ENCODE data around the gene ITGA5. TPM values are rescaled to one million over a fixed set of nuclear protein-coding genes. Genes with fewer than 3 reads are reported as not detected.
A peak's percentile ranks its signal among the peaks of the same experiment; 100 is the strongest.

ITGA5 gene
- total RNA-seq, 1 experiment from 2014 or later, result 49.1 TPM

DNA sequence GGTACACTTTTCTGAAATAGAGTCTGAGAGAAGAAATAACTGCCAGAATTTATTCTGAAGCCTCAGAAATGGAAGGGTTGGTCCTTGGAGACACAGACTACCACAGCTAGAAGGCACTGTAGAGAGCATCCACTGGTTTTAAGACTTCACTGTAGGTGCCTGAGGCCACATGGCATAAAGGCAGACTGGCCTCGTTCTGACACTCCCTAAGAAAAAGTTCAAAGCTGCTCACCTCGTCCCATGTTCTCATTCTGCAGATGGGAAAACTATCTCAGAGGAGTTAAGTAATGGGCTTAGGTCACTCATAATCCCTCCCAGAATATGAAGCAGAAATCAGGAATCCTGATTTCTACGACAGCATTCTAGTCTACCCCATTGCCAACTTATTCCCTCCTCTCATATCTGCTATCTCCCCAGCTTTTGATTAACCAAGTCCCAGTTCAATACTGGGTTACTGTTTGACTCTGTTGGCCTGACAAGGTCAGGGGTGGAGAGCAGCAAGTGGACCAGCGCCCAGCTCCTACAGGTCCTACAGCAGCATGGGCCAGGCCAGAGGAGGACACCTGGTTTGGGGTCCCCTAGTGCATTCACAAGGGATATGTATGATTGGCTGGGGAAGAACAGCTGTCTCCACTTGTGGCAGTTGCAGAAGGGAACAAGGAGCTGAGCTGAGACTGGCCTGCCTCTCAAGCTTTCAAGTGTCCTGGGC, 3.7 kb downstream of the ITGA5 start:
- in situ Hi-C loops (cut with HindIII; ENCODE audit: low sequenced_read_pairs), result no loop called here
- no peak for DNase-seq (ENCODE audit: low spot score)

DNA sequence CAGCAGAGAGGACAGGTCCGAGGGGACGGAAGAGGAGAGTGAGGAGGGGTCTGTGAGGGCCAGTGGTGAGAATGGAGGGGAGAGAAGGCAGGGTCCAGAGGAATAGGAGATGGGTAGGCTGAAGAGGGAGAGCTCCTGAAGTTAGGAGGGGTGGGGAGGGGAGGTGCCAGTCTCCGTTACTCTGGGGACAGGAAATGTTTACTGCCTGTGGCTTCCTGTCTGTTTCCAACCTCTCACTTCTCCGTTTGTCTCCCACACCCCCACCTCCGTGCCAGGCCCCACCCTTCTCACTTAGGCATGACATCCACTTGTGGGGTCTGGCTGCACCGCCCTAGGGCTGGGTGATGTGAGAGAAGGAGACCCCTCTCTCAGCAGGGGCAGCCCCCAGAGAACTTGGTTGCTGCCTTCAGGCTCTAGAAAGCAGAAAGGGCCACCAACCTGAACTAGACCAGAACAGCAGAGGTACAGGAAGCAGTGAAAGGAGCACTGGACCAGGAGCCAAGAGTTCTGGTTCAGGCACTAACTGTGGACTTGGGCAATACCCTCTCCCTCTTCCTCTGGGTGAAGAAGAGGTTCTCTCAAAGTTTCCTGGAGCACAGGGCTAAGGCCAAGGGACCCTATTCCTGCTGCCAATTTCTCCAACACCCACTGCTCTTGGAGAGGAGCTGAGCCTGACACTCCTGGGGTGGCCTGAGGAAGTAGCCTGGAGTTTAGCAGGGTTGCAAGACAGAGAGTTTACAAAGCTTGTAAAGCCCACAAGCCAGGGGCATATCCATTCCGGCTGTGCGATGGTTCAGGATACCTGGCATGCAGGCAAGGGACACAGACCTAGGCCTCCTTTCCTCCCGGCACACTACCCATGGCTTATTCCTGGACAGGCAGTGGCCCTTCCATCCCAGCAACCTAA, 5.5 kb downstream of the ITGA5 start:
- no peak for DNase-seq (ENCODE audit: low spot score)
- in situ Hi-C loops (cut with HindIII; ENCODE audit: low sequenced_read_pairs), result no loop called here

DNA sequence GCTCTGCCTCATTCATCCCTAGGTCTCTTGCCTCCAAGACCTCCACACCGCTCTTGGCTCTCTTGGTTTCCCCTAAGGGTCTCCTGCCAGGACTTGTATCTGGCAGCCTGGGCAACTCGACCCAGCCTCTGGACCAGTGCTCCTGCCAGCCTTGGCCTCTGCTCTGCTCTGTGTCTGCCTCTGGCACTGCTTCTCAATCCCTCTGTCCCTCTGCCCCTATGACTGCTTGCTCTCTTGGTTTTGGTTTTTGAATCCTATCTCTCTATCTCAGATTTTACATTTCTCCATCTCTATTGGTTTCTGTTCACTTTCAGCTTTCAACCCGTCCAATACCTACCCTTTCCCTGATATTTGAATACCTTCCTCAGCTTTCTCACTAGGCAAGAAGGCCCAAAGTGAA, 6.3 kb downstream of the ITGA5 start:
- no peak for DNase-seq (ENCODE audit: low spot score)
- in situ Hi-C loops (cut with HindIII; ENCODE audit: low sequenced_read_pairs), result no loop called here

DNA sequence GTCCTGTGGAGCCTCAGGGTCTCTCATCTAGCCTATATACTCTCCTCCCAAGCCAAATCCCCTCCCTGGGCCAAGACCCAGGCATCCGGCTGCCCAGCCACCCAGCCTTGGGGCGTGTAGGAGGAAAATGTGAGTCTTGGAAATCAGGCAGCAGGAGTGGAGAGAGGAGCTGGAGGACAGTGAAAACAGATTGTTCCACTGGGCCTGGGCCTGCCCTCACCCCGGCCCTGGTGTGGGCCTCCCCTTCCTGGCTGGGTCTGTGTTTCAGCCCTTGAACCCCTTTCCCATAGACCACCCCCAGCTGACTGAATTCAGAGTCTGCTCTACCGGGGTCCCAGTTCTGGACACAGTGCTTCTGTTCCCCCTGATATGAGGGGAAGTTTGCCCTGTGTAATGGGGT, 6.7 kb downstream of the ITGA5 start:
- DNase-seq (ENCODE audit: low spot score), result no peak

DNA sequence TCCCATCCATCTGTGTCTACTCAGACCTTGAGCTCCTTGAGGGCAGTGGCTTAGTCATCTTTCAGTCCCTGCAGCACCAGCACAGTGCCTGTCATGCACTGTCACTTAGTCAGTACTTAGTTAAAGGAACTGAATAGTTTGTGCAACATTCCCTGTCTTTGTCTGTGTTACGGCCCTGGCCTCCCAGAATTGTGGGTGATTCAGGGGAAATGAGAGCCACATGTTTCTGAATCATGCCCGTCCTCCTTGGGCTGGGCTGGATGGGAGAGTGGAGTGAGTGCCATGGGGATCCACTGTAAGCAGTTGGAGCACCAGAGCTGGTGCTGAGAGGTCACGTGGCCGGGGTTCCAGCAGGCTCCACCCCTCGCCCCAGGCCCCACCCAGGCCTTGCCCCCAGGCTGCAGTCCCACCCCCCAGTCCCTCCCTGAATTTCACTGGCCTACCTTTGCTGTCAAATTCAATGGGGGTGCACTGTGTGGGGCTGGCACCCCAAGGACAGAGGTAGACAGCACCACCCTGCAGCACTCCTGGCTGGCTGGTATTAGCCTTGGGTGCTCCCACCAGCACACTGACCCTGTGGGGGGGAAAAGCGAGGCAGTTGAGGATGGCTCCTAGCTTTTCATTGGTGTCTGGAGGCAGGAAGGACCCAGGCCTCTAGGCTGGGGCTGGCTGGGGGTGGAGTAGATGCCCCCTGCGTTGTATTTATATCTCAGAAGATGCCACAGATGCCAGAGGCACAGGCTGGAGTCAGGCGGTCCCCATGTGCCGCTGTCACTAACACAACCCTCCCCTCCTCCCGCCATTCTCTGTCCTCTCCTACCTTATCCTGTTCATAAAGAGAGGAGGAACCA, 7.5 kb downstream of the ITGA5 start:
- in situ Hi-C loops (cut with HindIII; ENCODE audit: low sequenced_read_pairs), result no loop called here

More for the DNA sequence above, 6.7 kb downstream of the ITGA5 start:
- in situ Hi-C loops (cut with HindIII; ENCODE audit: low sequenced_read_pairs), result no loop called here

DNA sequence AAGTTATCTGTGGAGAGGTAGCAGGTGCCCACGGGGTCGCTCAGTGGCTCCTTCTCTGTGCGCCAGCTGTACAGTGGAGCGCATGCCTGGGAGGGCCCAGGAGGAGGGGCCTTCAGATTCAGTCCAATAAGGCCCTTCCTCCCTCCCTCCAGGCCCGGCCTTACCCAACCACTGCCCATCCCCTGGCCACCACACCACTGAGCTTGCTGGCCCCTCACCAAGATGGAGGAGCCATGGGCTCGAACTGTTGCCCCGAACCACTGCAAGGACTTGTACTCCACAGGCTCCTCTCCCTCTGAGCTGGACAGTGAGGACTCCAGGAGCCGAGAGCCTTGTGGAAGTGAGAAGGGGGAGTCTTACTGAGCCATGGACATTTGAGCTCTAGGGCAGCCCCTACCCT, 9.8 kb downstream of the ITGA5 start:
- in situ Hi-C loops (cut with HindIII; ENCODE audit: low sequenced_read_pairs), result no loop called here
- no peak for DNase-seq (ENCODE audit: low spot score)

More for the DNA sequence above, 7.5 kb downstream of the ITGA5 start:
- DNase-seq (ENCODE audit: low spot score), result no peak

DNA sequence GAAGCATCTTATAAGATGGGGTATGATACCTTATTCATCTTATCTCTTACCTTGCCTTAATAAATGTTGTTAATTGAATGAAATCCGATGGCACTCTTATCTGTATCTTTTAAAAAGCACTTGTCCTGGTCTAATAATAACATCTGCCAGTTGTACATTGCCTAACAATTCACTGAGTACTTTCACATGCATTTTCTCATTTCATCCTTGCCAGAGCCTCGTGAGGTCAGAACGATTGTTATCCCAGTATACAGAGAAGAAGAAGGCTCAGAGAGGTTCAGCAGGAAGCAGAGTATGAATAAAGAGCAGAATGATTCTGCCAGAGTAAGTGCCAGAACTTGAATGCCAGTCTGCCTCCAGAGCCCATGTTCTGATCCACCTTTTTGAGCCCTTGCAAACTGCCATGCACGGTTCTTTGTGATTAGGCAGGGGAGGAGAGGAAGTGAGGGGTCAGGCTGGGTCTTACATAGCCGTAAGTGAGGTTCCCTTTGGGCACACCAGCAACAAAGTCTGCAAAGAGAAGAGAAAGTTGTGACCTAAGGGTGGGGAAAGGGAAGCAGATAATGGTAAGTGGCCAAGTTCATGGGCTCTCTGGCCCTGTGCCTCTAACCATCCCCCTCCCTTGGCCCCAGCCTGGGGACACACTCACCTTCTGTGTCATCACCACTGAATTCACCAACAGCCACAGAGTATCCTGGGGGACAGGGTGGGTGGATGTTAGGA, 11.7 kb downstream of the ITGA5 start:
- in situ Hi-C loops (cut with HindIII; ENCODE audit: low sequenced_read_pairs), result no loop called here

DNA sequence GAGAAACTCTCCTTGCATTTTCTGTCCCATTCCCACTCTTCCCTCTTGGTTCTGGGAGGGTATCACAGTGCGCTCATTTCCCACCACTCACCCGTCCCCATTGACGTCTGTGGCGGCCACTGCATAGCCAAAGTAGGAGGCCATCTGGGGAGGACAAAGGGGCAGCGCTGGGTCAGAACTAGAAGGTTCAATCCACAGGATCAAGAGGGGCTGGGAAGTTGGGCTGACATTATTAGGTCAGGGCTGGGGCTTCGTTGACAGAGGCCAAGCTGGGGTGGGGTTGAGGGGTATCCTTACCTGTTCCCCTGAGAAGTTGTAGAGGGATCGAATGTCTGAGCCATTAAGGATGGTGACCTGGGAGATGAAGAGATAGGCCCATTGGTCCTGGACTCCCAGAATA, 13.5 kb downstream of the ITGA5 start:
- in situ Hi-C loops (cut with HindIII; ENCODE audit: low sequenced_read_pairs), result no loop called here
- DNase-seq (ENCODE audit: low spot score), result no peak

More for the DNA sequence above, 11.7 kb downstream of the ITGA5 start:
- no peak for DNase-seq (ENCODE audit: low spot score)

DNA sequence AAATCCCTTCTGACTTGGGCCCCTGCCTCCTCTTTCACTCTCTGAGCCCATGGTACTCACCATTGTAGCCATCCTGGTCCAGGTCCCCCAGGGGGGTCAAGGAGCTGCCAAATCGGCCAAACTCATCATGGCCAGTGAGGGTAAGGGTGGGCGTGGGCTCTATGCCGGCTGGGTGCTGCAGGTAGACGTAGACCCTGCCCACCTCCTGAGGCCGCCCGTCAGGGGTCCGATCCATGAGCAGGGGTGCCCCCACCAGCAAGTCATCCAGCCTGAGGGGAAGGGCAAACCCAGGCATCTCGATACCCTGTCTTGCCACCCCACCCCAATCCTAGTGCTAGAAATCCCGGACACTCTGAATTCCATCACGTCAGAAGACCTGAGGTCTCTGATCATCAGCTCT, 14.0 kb downstream of the ITGA5 start:
- in situ Hi-C loops (cut with HindIII; ENCODE audit: low sequenced_read_pairs), result no loop called here
- no peak for DNase-seq (ENCODE audit: low spot score)

DNA sequence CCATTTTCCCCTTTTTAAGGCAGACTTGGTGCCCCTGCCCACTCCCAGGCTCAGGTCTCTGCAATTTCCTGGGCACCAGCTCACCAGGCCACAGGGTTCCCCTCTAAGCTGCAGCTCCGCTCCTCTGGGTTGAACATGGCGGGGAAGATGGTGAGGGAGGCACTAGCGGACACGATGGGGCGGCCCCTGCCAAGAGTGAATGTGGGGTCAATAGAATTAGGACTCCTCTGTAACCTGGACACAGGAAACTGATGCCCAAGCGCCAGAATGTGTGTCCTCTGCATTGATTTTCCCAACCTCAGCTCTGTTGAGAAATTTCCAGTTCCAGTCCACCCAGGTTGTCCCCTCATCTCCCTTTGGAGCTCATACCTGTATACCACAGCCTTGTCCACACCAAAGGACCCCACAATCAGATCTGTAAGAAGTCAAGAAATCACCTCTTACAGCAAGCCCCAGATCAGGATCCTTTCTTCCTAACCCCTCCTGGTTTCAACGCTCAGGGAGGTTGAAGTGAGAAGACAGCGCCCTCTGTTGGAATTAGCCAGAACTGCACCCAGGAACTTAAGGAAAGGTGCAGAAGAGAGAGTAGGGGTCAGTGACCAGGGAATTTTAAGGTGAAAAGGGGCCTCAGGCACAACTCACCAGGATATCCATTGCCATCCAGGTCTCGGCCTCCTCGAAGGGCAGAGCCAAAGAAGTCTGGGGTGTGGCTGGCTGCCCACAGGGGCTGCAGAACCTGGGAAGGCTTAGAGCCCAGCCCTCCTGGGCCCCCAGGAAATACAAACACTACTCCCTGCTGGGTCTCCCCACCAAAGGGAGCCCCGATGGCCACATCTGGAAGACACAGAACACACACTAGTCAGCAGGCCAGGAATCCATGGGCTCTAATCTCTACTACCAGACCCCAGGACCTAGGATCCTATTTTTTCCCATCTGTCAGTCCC, 14.7 kb downstream of the ITGA5 start:
- in situ Hi-C loops (cut with HindIII; ENCODE audit: low sequenced_read_pairs), result no loop called here
- peak; percentile 42 for DNase-seq (ENCODE audit: low spot score)

DNA sequence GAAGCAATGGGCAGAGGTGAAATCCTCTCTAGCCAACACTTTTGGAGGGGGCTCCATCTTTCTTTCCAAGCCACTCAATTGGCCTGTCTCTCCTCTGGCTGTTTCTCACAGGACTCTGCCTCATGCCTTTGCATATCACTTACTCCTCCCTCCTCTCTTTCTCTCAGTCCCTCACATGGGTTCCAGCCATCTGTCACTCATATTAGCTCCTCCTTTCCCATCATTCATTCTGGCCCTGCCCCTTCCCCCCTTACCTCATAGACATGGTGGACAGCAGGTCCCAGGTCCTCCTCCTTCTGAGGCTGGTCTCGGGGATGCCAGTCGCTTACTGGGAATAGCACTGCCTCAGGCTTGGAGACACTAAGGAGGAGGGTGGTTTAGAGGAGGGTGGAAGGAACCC, 17.9 kb downstream of the ITGA5 start:
- no peak for DNase-seq (ENCODE audit: low spot score)
- in situ Hi-C loops (cut with HindIII; ENCODE audit: low sequenced_read_pairs), result no loop called here

DNA sequence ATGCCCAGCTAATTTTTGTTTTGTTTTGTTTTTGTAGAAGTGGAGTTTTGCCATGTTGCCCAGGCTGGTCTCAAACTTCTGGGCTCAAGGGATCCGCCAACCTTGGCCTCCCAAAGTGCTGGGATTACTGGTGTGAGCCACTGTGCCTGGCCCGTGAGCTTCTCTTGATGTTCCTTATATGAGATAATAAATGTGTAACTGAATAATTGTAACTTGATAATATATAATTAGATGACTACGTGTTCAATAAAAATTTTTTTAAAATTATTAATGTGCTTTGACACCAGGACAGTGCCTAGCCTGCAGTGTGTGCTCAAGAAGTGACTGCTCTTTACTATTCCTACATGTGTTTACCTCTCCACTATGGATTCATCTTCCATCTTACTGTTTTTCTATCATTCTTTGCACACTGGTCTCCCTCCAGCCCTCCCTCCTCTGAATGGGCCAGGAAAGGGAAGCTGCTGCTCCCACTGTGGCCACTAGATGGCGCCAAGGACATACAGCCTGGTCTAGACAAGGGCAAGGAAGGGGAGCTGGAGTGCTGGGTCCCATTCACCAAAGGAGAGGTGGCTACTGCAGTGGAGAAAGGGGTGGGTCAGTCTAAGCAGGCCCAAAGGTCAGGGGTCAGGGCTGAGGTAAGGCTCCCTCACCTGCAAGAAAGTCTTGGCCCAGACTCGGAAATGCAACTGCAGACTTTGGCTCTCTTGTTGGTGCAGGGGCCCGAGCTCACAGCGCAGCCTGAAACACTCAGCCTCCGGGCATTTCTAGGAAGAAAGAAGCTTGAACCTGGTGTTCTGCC, 19.9 kb downstream of the ITGA5 start:
- peak; percentile 89 for DNase-seq (ENCODE audit: low spot score)
- in situ Hi-C loops (cut with HindIII; ENCODE audit: low sequenced_read_pairs), result loop anchor here (10.0 kb wide), 1 partner anchor 56 kb away; no protein-coding TSS in a partner anchor

DNA sequence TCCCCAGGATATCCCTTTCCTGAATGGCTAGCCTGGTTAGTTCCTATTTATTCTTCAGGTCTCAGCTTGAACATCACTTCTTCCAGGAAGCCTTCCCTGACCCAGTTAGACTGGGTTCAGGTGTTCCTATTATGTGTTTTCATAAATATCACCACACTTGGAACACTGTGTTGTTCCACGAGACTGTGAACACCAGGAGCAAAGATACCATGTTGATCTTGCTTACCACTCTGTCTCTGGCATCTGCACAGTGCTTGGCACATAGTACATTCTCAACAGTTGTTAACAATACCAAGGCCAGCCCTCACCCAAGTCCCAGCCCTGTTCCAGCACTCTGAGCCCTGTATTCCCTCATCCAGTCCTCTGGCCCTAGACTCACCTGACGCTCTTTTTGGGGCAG, 20.8 kb downstream of the ITGA5 start:
- in situ Hi-C loops (cut with HindIII; ENCODE audit: low sequenced_read_pairs), result loop anchor here (10.0 kb wide), 1 partner anchor 57 kb away; no protein-coding TSS in a partner anchor
- no peak for DNase-seq (ENCODE audit: low spot score)

DNA sequence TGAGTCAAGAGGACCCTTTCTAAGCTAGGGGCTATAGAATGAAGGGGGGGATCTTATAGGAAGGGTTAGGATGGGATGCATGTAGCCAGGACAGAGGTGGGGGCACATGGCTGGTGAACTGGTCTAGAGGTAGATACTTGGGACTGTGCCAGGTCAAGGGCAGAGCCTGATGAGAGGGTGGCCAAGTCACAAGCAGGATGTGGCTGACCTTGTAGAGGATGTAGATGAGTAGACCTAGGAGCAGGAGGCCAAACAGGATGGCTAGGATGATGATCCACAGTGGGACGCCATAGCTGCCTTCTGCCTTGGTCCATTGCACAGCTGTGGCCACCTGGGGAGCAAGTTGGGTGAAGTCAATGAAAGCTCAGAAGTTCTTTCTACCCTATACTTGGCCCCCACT, 21.9 kb downstream of the ITGA5 start:
- in situ Hi-C loops (cut with HindIII; ENCODE audit: low sequenced_read_pairs), result loop anchor here (10.0 kb wide), 1 partner anchor 58 kb away; no protein-coding TSS in a partner anchor
- no peak for DNase-seq (ENCODE audit: low spot score)

DNA sequence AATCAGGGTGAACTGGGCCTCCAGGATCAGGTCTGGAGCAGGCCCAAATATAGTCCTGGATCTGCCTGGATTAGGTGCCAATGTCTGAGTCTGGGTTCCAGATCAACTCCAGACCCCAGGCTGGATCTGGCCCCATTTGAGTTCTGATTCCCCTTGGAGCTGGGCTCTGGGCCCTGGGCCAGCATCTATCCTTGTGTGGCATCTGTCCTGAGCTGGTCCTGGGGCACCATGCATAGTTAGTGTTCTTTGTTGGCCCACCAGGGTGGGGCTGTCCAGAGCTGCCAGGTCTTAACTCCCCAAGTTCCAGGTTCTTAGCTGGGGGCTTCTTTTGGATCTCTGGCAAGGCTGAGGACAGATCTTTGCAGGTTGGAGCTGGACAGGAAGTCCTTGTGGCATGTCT, 23.5 kb downstream of the ITGA5 start:
- in situ Hi-C loops (cut with HindIII; ENCODE audit: low sequenced_read_pairs), result loop anchor here (10.0 kb wide), 1 partner anchor 59 kb away; no protein-coding TSS in a partner anchor
- no peak for DNase-seq (ENCODE audit: low spot score)

DNA sequence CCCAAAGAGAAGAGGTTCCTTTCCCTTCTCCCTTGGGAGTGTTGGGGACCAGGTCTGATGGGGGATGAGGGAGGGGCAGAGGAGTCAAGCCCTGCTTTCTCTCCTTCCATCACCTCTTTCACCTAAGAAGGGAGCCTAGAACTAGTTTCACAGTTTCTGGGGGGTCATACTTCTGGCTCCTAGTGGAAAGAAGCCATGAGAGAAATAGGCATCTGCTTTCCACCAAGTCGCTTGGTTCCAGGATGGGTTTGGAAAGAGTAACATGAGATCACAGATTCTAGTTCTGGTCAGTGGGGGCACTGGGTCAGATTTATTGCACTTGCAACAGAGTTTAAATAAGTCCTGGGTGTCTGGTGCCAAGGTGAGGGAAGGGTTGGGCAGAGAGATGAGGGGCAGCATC, 24.1 kb downstream of the ITGA5 start:
- DNase-seq (ENCODE audit: low spot score), result no peak
- in situ Hi-C loops (cut with HindIII; ENCODE audit: low sequenced_read_pairs), result loop anchor here (10.0 kb wide), 1 partner anchor 60 kb away; no protein-coding TSS in a partner anchor

DNA sequence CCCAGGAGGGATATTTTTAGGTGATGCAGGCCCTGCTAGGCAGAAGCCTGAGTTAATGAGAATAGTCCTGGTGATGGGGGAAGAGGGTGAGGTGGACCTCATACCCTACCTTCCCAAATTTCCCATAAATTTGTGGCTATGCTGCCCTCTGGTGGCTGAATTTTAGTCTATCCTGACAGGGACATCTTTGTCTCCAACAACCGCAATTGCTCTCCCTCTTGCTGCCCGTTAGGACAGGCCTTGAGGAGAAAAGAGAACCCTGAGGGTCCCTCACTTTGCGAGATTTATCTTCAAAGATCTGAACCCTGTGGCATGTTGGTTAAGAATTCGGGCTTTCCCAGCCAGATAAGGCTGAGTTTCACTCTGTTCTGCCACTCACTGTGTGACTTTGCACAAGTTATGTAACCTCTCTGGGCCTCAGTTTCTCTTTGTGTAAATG, 24.8 kb downstream of the ITGA5 start:
- in situ Hi-C loops (cut with HindIII; ENCODE audit: low sequenced_read_pairs), result loop anchor here (10.0 kb wide), 1 partner anchor 61 kb away; no protein-coding TSS in a partner anchor

More for the DNA sequence above, 24.8 kb downstream of the ITGA5 start:
- peak; percentile 67 for DNase-seq (ENCODE audit: low spot score)

Data from G401 (cell line).